Calu3 (cell line): ENCODE data around the gene CHID1. TPM values are rescaled to one million over a fixed set of nuclear protein-coding genes. Genes with fewer than 3 reads are reported as not detected.
A peak's percentile ranks its signal among the peaks of the same experiment; 100 is the strongest.

Experiments used
- BruUV-seq: library from RNA; stranded (reverse); fragments of 400-500 nt; replicated peaks from 2 replicates; lab custom pipeline; 2021; lab: Mats Ljungman, UMichigan
- CTCF ChIA-PET: fragments of 300-600 bp; sonication (Branson Sonifier 250); formaldehyde crosslinking; loops from one replicate; lab custom pipeline; 2022; ENCODE audit warnings: antibody characterized with exemption; lab: Charles Lee
- DNase-seq: peaks from one replicate; pipeline ENCODE4 v3.0.0; 2022
- H3K27ac Mint-ChIP-seq: one replicate; pipeline ENCODE4 v1.8.0; 2022; ENCODE audit warnings: mixed read lengths; ENCODE audit not compliant: unreplicated experiment
- H3K27me3 Mint-ChIP-seq: one replicate; pipeline ENCODE4 v1.8.0; 2022; ENCODE audit warnings: mixed read lengths; ENCODE audit not compliant: unreplicated experiment
- H3K36me3 Mint-ChIP-seq: one replicate; pipeline ENCODE4 v1.8.0; 2022; ENCODE audit warnings: mild to moderate bottlenecking, moderate library complexity, mixed read lengths; ENCODE audit not compliant: insufficient read depth, unreplicated experiment
- H3K4me1 Mint-ChIP-seq: one replicate; pipeline ENCODE4 v1.8.0; 2022; ENCODE audit warnings: mild to moderate bottlenecking, low read depth, mixed read lengths; ENCODE audit not compliant: unreplicated experiment
- H3K4me3 Mint-ChIP-seq: one replicate; pipeline ENCODE4 v1.8.0; 2022; ENCODE audit warnings: mild to moderate bottlenecking, low read depth, moderate library complexity, mixed read lengths; ENCODE audit not compliant: unreplicated experiment
- H3K9me3 Mint-ChIP-seq: one replicate; pipeline ENCODE4 v1.8.0; 2022; ENCODE audit warnings: low read depth, mixed read lengths; ENCODE audit not compliant: unreplicated experiment
- intact Hi-C: fragments of 100-400 bp; cut with micrococcal nuclease; formaldehyde crosslinking; loops from one replicate; pipeline ENCODE4 v1.10.0; 2022; ENCODE audit not compliant: unreplicated experiment
- total RNA-seq: library from RNA; stranded (reverse); gene quantifications from 2 replicates; pipeline ENCODE4 v1.2.3, GENCODE V29; 2022
- TF ChIP-seq, protein P1 (sequence below): fragments of 200-600 bp; IDR thresholded peaks from one replicate; pipeline ENCODE4 v1.8.0; 2022; ENCODE audit warnings: antibody characterized with exemption; ENCODE audit not compliant: unreplicated experiment

Gene CHID1
- total RNA-seq, 1 experiment from 2014 or later = 134 TPM

DNA sequence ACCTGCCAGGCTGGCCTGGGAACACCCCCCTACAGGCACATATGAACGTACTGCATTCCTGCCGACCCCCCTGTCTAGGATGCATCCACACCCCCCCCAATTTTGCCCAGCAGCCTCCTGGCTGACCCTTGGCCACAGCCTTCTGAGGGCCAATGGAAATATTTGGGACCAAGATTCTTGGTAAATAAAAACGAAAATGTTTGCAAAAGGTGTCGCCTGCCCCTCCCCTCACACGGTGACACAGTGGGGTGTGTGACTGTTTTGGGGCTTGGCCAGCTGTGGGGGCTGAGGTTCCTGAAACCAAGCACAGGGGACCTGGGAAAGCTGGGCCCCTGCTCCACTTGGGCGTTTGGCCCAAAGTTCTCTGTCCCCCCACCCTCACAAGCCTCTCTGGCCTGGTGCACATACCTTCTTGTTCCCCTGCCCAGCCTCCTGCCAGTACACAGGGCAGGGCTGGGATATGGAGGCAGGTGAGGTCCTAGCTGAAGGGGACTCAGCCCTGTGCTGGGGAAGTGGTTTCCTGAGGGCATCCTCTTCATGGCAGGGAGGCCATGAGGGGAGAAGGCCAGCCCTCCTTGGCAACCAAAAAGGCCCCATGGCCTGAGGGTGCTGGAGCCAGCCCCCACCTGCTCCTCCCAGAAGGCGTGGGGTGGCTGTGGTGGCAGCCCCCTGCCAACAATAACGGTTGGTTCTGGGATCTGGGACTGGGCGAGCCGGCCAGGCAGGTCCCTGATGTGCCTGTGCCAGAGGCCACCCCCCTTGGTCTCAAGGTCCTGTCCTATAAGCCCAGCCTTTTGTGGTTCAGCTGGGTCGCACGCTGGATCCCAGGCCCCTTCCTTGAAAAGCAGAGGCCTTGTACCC is 85.0 kb downstream of the CHID1 start:
- H3K36me3 Mint-ChIP-seq = peaks cover 89% of the 10 kb centered on the region
- H3K27me3 Mint-ChIP-seq = no peaks in the 10 kb centered on the region
- intact Hi-C loops = no loop called here
- CTCF ChIA-PET = interaction anchor here (2.0 kb wide), 1 partner anchor 9 kb away, joined by 7 read pairs; no protein-coding TSS in a partner anchor
- BruUV-seq = no TSS peak
- H3K9me3 Mint-ChIP-seq = no peaks in the 10 kb centered on the region
- H3K4me3 Mint-ChIP-seq = no peak overlapping the region
- TF ChIP-seq, protein P1, sequence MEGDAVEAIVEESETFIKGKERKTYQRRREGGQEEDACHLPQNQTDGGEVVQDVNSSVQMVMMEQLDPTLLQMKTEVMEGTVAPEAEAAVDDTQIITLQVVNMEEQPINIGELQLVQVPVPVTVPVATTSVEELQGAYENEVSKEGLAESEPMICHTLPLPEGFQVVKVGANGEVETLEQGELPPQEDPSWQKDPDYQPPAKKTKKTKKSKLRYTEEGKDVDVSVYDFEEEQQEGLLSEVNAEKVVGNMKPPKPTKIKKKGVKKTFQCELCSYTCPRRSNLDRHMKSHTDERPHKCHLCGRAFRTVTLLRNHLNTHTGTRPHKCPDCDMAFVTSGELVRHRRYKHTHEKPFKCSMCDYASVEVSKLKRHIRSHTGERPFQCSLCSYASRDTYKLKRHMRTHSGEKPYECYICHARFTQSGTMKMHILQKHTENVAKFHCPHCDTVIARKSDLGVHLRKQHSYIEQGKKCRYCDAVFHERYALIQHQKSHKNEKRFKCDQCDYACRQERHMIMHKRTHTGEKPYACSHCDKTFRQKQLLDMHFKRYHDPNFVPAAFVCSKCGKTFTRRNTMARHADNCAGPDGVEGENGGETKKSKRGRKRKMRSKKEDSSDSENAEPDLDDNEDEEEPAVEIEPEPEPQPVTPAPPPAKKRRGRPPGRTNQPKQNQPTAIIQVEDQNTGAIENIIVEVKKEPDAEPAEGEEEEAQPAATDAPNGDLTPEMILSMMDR = no peak
- peak overlapping the region; percentile 13 for H3K27ac Mint-ChIP-seq
- peaks cover 39% of the 10 kb centered on the region for H3K4me1 Mint-ChIP-seq
- no peak for DNase-seq

- H3K9me3 Mint-ChIP-seq = no peaks in the 10 kb centered on the region
- H3K27me3 Mint-ChIP-seq = no peaks in the 10 kb centered on the region
- intact Hi-C loops = no loop called here
- peak overlapping the region; percentile 13 for H3K27ac Mint-ChIP-seq
- H3K36me3 Mint-ChIP-seq = peaks cover 89% of the 10 kb centered on the region
- no TSS peak for BruUV-seq
- no peak for DNase-seq
- TF ChIP-seq, protein P1 = no peak
- peaks cover 39% of the 10 kb centered on the region for H3K4me1 Mint-ChIP-seq
- CTCF ChIA-PET = interaction anchor here (2.0 kb wide), 1 partner anchor 10 kb away, joined by 7 read pairs; no protein-coding TSS in a partner anchor
- H3K4me3 Mint-ChIP-seq = no peak overlapping the region
These were observed 85.7 kb downstream of the CHID1 start for GRCh38 chr11:824942-825341.

- H3K4me1 Mint-ChIP-seq = peaks cover 37% of the 10 kb centered on the region
- TF ChIP-seq, protein P1 = no peak
- no peaks in the 10 kb centered on the region for H3K27me3 Mint-ChIP-seq
- H3K27ac Mint-ChIP-seq = no peak overlapping the region
- peaks cover 89% of the 10 kb centered on the region for H3K36me3 Mint-ChIP-seq
- no TSS peak for BruUV-seq
- no peak for DNase-seq
- H3K9me3 Mint-ChIP-seq = no peaks in the 10 kb centered on the region
- intact Hi-C loops = no loop called here
- H3K4me3 Mint-ChIP-seq = no peak overlapping the region
- CTCF ChIA-PET = interaction anchor here (0.6 to 2.0 kb wide), 2 partner anchors 10 to 14 kb away, joined by 6 to 7 read pairs; no protein-coding TSS in a partner anchor
These were observed 86.2 kb downstream of the CHID1 start for GRCh38 chr11:824292-824880.

- no peak for DNase-seq
- TF ChIP-seq, protein P1 = no peak
- Mint-ChIP-seq H3K4me1 (peaks cover 30% of the 10 kb centered on the region), H3K36me3 (peaks cover 89% of the 10 kb centered on the region), H3K27me3 (no peaks in the 10 kb centered on the region), H3K4me3 (no peak overlapping the region), H3K9me3 (no peaks in the 10 kb centered on the region), H3K27ac (no peak overlapping the region)
- no TSS peak for BruUV-seq
- CTCF ChIA-PET = interaction anchor here (0.6 kb wide), 1 partner anchor 14 kb away, joined by 6 read pairs; no protein-coding TSS in a partner anchor
- intact Hi-C loops = no loop called here
These were observed 86.9 kb downstream of the CHID1 start for GRCh38 chr11:823441-824291.
